Measurements from ENCODE around the gene KPNA3.

KPNA3 gene

GRCh38 chr13:49792550-49793324 is at the start of gene KPNA3:
TSS of gene KPNA3 (minus strand) at chr13:49792682. CDS start at chr13:49792506, 176 bp downstream.
- Histone ChIP-seq H3K9me3 (ENCODE audit: control insufficient read depth, insufficient read depth, low read length) (no peaks in the 10 kb centered on the region), H3K4me1 (ENCODE audit: control insufficient read depth, insufficient read depth, low read length) (peaks cover 21% of the 10 kb centered on the region), H3K4me3 (ENCODE audit: low read depth, low read length) (peak within 1 kb of the TSS; percentile 84), H3K36me3 (ENCODE audit: control insufficient read depth, insufficient read depth, low read length) (peaks cover 8% of the 10 kb centered on the region; the same call in 1 of the 2 replicates), H3K9ac (ENCODE audit: low read depth, low read length) (peak within 1 kb of the TSS; percentile 85), H3K27ac (ENCODE audit: low read depth, low read length) (peak within 1 kb of the TSS; percentile 99), H3K27me3 (ENCODE audit: control insufficient read depth, insufficient read depth, low read length) (no peaks in the 10 kb centered on the region)

GRCh38 chr13:49841964-49842363 is 49.5 kb upstream of the KPNA3 start:
- H3K27me3 ChIP-seq (ENCODE audit: control insufficient read depth, insufficient read depth, low read length) = no peaks in the 10 kb centered on the region
- no peaks in the 10 kb centered on the region for H3K9me3 ChIP-seq (ENCODE audit: control insufficient read depth, insufficient read depth, low read length)
- H3K9ac ChIP-seq (ENCODE audit: low read depth, low read length) = no peak overlapping the region
- H3K36me3 ChIP-seq (ENCODE audit: control insufficient read depth, insufficient read depth, low read length) = no peaks in the 10 kb centered on the region
- no peak overlapping the region for H3K27ac ChIP-seq (ENCODE audit: low read depth, low read length)
- peaks cover 3% of the 10 kb centered on the region; the same call in 1 of the 2 replicates for H3K4me1 ChIP-seq (ENCODE audit: control insufficient read depth, insufficient read depth, low read length)
- no peak overlapping the region for H3K4me3 ChIP-seq (ENCODE audit: low read depth, low read length)

- H3K27ac ChIP-seq (ENCODE audit: low read depth, low read length) = peak overlapping the region; percentile 59
- peaks cover 10% of the 10 kb centered on the region; the same call in 1 of the 2 replicates for H3K4me1 ChIP-seq (ENCODE audit: control insufficient read depth, insufficient read depth, low read length)
- no peak overlapping the region for H3K4me3 ChIP-seq (ENCODE audit: low read depth, low read length)
- no peaks in the 10 kb centered on the region for H3K36me3 ChIP-seq (ENCODE audit: control insufficient read depth, insufficient read depth, low read length)
- no peak overlapping the region for H3K9ac ChIP-seq (ENCODE audit: low read depth, low read length)
- H3K9me3 ChIP-seq (ENCODE audit: control insufficient read depth, insufficient read depth, low read length) = no peaks in the 10 kb centered on the region
- H3K27me3 ChIP-seq (ENCODE audit: control insufficient read depth, insufficient read depth, low read length) = no peaks in the 10 kb centered on the region
These were observed 48.2 kb upstream of the KPNA3 start for GRCh38 chr13:49840675-49841074.

GRCh38 chr13:49840266-49840665 is 47.8 kb upstream of the KPNA3 start:
- Histone ChIP-seq H3K27me3 (ENCODE audit: control insufficient read depth, insufficient read depth, low read length) (no peaks in the 10 kb centered on the region), H3K4me1 (ENCODE audit: control insufficient read depth, insufficient read depth, low read length) (peaks cover 10% of the 10 kb centered on the region; the same call in 1 of the 2 replicates), H3K9ac (ENCODE audit: low read depth, low read length) (no peak overlapping the region), H3K27ac (ENCODE audit: low read depth, low read length) (peak overlapping the region; percentile 59), H3K36me3 (ENCODE audit: control insufficient read depth, insufficient read depth, low read length) (no peaks in the 10 kb centered on the region), H3K4me3 (ENCODE audit: low read depth, low read length) (no peak overlapping the region), H3K9me3 (ENCODE audit: control insufficient read depth, insufficient read depth, low read length) (no peaks in the 10 kb centered on the region)

- no peaks in the 10 kb centered on the region for H3K27me3 ChIP-seq (ENCODE audit: control insufficient read depth, insufficient read depth, low read length)
- H3K9ac ChIP-seq (ENCODE audit: low read depth, low read length) = no peak overlapping the region
- H3K27ac ChIP-seq (ENCODE audit: low read depth, low read length) = no peak overlapping the region
- H3K4me1 ChIP-seq (ENCODE audit: control insufficient read depth, insufficient read depth, low read length) = peaks cover 10% of the 10 kb centered on the region; the same call in 1 of the 2 replicates
- H3K9me3 ChIP-seq (ENCODE audit: control insufficient read depth, insufficient read depth, low read length) = no peaks in the 10 kb centered on the region
- H3K4me3 ChIP-seq (ENCODE audit: low read depth, low read length) = no peak overlapping the region
- H3K36me3 ChIP-seq (ENCODE audit: control insufficient read depth, insufficient read depth, low read length) = no peaks in the 10 kb centered on the region
These were observed 46.5 kb upstream of the KPNA3 start for GRCh38 chr13:49838989-49839388.

- Histone ChIP-seq H3K9ac (ENCODE audit: low read depth, low read length) (no peak overlapping the region), H3K27me3 (ENCODE audit: control insufficient read depth, insufficient read depth, low read length) (no peaks in the 10 kb centered on the region), H3K27ac (ENCODE audit: low read depth, low read length) (peak overlapping the region; percentile 69), H3K4me3 (ENCODE audit: low read depth, low read length) (no peak overlapping the region), H3K36me3 (ENCODE audit: control insufficient read depth, insufficient read depth, low read length) (no peaks in the 10 kb centered on the region), H3K9me3 (ENCODE audit: control insufficient read depth, insufficient read depth, low read length) (no peaks in the 10 kb centered on the region), H3K4me1 (ENCODE audit: control insufficient read depth, insufficient read depth, low read length) (peaks cover 10% of the 10 kb centered on the region; the same call in 1 of the 2 replicates)
These were observed 44.0 kb upstream of the KPNA3 start for GRCh38 chr13:49836516-49836915.

- Histone ChIP-seq H3K36me3 (ENCODE audit: control insufficient read depth, insufficient read depth, low read length) (no peaks in the 10 kb centered on the region), H3K4me3 (ENCODE audit: low read depth, low read length) (no peak overlapping the region), H3K27me3 (ENCODE audit: control insufficient read depth, insufficient read depth, low read length) (no peaks in the 10 kb centered on the region), H3K27ac (ENCODE audit: low read depth, low read length) (no peak overlapping the region), H3K9me3 (ENCODE audit: control insufficient read depth, insufficient read depth, low read length) (no peaks in the 10 kb centered on the region), H3K9ac (ENCODE audit: low read depth, low read length) (no peak overlapping the region), H3K4me1 (ENCODE audit: control insufficient read depth, insufficient read depth, low read length) (peaks cover 10% of the 10 kb centered on the region; the same call in 1 of the 2 replicates)
These were observed 40.9 kb upstream of the KPNA3 start for GRCh38 chr13:49833402-49833801.

GRCh38 chr13:49831455-49831854 is 39.0 kb upstream of the KPNA3 start:
- Histone ChIP-seq H3K4me1 (ENCODE audit: control insufficient read depth, insufficient read depth, low read length) (peaks cover 2% of the 10 kb centered on the region; the same call in 1 of the 2 replicates), H3K9me3 (ENCODE audit: control insufficient read depth, insufficient read depth, low read length) (no peaks in the 10 kb centered on the region), H3K27ac (ENCODE audit: low read depth, low read length) (no peak overlapping the region), H3K9ac (ENCODE audit: low read depth, low read length) (no peak overlapping the region), H3K36me3 (ENCODE audit: control insufficient read depth, insufficient read depth, low read length) (no peaks in the 10 kb centered on the region), H3K27me3 (ENCODE audit: control insufficient read depth, insufficient read depth, low read length) (no peaks in the 10 kb centered on the region), H3K4me3 (ENCODE audit: low read depth, low read length) (no peak overlapping the region)

- H3K9me3 ChIP-seq (ENCODE audit: control insufficient read depth, insufficient read depth, low read length) = no peaks in the 10 kb centered on the region
- no peaks in the 10 kb centered on the region for H3K36me3 ChIP-seq (ENCODE audit: control insufficient read depth, insufficient read depth, low read length)
- H3K27ac ChIP-seq (ENCODE audit: low read depth, low read length) = no peak overlapping the region
- H3K4me1 ChIP-seq (ENCODE audit: control insufficient read depth, insufficient read depth, low read length) = no peaks in the 10 kb centered on the region
- no peak overlapping the region for H3K9ac ChIP-seq (ENCODE audit: low read depth, low read length)
- H3K4me3 ChIP-seq (ENCODE audit: low read depth, low read length) = no peak overlapping the region
- no peaks in the 10 kb centered on the region for H3K27me3 ChIP-seq (ENCODE audit: control insufficient read depth, insufficient read depth, low read length)
These were observed 38.2 kb upstream of the KPNA3 start for GRCh38 chr13:49830721-49831120.

- no peak overlapping the region for H3K9ac ChIP-seq (ENCODE audit: low read depth, low read length)
- no peak overlapping the region for H3K4me3 ChIP-seq (ENCODE audit: low read depth, low read length)
- no peaks in the 10 kb centered on the region for H3K27me3 ChIP-seq (ENCODE audit: control insufficient read depth, insufficient read depth, low read length)
- H3K9me3 ChIP-seq (ENCODE audit: control insufficient read depth, insufficient read depth, low read length) = no peaks in the 10 kb centered on the region
- H3K27ac ChIP-seq (ENCODE audit: low read depth, low read length) = no peak overlapping the region
- no peaks in the 10 kb centered on the region for H3K36me3 ChIP-seq (ENCODE audit: control insufficient read depth, insufficient read depth, low read length)
- H3K4me1 ChIP-seq (ENCODE audit: control insufficient read depth, insufficient read depth, low read length) = no peaks in the 10 kb centered on the region
These were observed 37.2 kb upstream of the KPNA3 start for GRCh38 chr13:49829715-49830114.

- Histone ChIP-seq H3K27ac (ENCODE audit: low read depth, low read length) (no peak overlapping the region), H3K36me3 (ENCODE audit: control insufficient read depth, insufficient read depth, low read length) (no peaks in the 10 kb centered on the region), H3K27me3 (ENCODE audit: control insufficient read depth, insufficient read depth, low read length) (no peaks in the 10 kb centered on the region)
These were observed 36.0 kb upstream of the KPNA3 start for GRCh38 chr13:49828453-49828852.

More at GRCh38 chr13:49828453-49828852, 36.0 kb upstream of the KPNA3 start:
- Histone ChIP-seq H3K9me3 (ENCODE audit: control insufficient read depth, insufficient read depth, low read length) (no peaks in the 10 kb centered on the region), H3K4me1 (ENCODE audit: control insufficient read depth, insufficient read depth, low read length) (no peaks in the 10 kb centered on the region), H3K9ac (ENCODE audit: low read depth, low read length) (no peak overlapping the region), H3K4me3 (ENCODE audit: low read depth, low read length) (no peak overlapping the region)

Data from HUES48 (cell line).